ENCODE results near the gene ROBO3.

ROBO3 gene

DNA sequence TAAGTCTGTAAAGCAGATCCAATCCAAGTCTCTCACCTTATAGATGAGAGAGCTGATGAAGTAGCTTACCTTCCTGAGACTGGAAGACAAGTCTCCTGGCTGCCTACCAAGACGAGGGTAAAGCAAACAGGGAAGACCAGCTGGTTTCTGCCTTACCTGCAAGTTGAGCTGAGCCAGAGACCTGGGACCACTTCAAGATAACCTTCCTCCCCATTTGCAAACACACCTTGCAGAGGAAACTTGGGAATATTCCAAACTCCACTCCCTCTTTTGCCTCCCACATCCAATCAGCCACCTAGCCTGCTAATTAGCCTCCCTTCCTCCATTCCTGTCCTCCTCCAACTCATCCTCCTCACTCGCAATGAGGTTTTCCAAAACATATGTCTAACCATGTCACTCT, 23.4 kb upstream of the ROBO3 start:
- no peak for DNase-seq (ENCODE audit: low read depth, low spot score)
- in situ Hi-C loops (cut with HindIII; ENCODE audit: low sequenced_read_pairs): no loop called here
- H3K4me3 ChIP-seq (ENCODE audit: low read depth, low read length): no peak overlapping the region
- TF ChIP-seq, protein P1, sequence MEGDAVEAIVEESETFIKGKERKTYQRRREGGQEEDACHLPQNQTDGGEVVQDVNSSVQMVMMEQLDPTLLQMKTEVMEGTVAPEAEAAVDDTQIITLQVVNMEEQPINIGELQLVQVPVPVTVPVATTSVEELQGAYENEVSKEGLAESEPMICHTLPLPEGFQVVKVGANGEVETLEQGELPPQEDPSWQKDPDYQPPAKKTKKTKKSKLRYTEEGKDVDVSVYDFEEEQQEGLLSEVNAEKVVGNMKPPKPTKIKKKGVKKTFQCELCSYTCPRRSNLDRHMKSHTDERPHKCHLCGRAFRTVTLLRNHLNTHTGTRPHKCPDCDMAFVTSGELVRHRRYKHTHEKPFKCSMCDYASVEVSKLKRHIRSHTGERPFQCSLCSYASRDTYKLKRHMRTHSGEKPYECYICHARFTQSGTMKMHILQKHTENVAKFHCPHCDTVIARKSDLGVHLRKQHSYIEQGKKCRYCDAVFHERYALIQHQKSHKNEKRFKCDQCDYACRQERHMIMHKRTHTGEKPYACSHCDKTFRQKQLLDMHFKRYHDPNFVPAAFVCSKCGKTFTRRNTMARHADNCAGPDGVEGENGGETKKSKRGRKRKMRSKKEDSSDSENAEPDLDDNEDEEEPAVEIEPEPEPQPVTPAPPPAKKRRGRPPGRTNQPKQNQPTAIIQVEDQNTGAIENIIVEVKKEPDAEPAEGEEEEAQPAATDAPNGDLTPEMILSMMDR (IDR thresholded peaks at IDR 0.05; ENCODE audit: low read depth, low read length): no peak

DNA sequence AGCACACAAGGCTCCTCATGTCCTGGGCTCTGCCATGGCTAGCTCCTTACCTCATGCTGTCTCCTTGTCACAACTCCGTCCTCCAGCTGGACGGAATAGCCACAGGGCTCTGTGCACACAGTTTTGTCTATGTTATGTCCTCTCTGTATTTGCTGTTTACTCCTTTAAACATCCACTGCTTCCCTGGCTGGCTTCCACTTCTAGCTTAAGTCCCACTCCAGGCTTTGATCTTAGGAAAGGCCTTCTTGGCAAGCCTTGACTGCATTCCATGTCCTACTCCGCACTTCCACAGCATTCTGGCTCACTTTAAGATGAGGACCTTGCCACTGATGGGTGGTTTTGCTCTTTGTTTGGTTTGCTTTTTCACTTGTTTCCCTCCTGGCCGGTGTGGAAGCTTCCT, 22.9 kb upstream of the ROBO3 start:
- H3K4me3 ChIP-seq (ENCODE audit: low read depth, low read length): no peak overlapping the region
- TF ChIP-seq, protein P1 (IDR thresholded peaks at IDR 0.05; ENCODE audit: low read depth, low read length): no peak
- DNase-seq (ENCODE audit: low read depth, low spot score): no peak
- in situ Hi-C loops (cut with HindIII; ENCODE audit: low sequenced_read_pairs): no loop called here

DNA sequence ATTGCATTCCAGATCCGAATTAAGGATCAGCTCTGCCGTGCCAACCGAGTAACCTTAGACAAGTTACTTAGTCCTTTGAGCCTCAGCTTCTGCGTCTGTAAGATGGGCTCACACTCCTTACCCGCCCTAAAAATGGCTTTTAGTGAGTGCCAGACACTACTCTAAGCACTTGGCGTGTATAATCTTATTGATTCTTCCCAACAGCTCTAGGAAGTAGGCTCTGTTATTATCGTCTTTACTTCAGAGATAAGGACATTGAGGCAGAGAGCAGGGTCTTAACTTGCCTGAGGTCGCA, 21.7 kb upstream of the ROBO3 start:
- TF ChIP-seq, protein P1 (IDR thresholded peaks at IDR 0.05; ENCODE audit: low read depth, low read length): no peak
- in situ Hi-C loops (cut with HindIII; ENCODE audit: low sequenced_read_pairs): no loop called here
- no peak for DNase-seq (ENCODE audit: low read depth, low spot score)
- no peak overlapping the region for H3K4me3 ChIP-seq (ENCODE audit: low read depth, low read length)

DNA sequence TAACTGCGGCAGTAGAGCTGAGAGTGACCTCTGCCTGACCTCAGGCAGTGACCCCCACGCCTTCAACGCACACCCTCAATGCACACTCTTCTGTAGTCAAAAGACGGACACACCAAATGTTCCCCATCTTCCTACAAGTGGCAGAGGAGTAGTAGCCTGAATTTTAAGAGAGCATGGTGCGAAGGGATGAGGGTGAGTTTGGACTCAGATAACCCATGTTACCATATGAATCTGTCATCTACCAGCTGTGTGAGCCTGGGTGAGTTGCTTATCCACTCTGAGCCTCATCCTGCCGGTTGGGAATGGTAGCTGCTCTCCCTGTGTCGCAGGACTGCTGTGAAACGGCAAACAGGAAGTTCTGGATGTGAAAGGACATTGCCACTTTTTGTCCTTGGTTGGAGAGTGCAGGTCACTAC, 20.6 kb upstream of the ROBO3 start:
- in situ Hi-C loops (cut with HindIII; ENCODE audit: low sequenced_read_pairs): no loop called here
- TF ChIP-seq, protein P1 (IDR thresholded peaks at IDR 0.05; ENCODE audit: low read depth, low read length): no peak
- no peak for DNase-seq (ENCODE audit: low read depth, low spot score)
- H3K4me3 ChIP-seq (ENCODE audit: low read depth, low read length): no peak overlapping the region

DNA sequence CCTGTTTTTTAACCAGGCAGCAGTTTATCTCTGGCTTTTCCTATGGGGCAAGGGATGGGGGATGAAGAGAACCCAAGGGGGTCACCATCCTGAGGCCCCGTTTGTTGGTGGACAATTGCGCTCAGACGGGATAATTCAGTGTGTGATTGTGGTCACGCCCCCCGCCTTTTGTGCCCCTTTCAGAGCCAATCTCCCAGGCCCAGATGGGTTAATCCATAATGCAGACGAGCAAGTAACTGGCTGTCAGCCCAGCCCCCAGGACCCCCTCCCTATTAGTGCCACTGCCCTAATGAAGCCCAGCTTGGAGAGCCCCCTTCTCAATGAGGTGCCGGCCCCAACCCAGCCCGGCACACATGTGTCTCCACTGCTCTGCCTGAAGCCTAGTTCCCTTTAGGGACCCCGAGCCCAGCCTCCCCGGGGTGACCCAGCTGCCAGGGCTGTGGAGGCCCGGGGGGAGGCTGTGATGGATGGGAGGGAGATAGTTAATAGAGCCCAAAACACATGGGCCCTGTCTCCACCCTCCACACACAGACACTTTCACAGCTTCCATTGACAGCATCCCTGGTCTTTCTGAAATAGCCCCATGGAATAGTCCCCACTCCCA, 19.1 kb upstream of the ROBO3 start:
- TF ChIP-seq, protein P1 (IDR thresholded peaks at IDR 0.05; ENCODE audit: low read depth, low read length): no peak
- no peak for DNase-seq (ENCODE audit: low read depth, low spot score)
- no peak overlapping the region for H3K4me3 ChIP-seq (ENCODE audit: low read depth, low read length)
- in situ Hi-C loops (cut with HindIII; ENCODE audit: low sequenced_read_pairs): no loop called here

DNA sequence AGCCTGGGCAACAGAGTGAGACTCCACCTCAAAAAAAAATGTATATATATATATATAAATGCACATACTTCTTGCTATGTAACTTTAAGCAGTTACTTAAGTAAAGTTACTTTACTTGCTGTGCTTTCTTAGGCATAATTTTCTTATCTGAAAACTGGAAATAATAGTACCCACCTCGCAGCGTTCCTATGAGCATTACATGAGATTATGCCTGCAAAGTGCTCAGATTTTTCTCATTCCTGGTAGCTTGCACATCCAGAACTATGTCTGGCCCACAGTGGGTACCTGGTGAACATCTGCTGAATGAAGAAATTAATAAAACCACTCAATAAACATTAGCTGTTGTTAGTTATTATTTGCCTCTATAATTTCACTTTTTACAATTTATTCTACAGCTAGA, 6.1 kb upstream of the ROBO3 start:
- H3K4me3 ChIP-seq (ENCODE audit: low read depth, low read length): no peak overlapping the region
- TF ChIP-seq, protein P1 (IDR thresholded peaks at IDR 0.05; ENCODE audit: low read depth, low read length): no peak
- no peak for DNase-seq (ENCODE audit: low read depth, low spot score)
- in situ Hi-C loops (cut with HindIII; ENCODE audit: low sequenced_read_pairs): no loop called here

DNA sequence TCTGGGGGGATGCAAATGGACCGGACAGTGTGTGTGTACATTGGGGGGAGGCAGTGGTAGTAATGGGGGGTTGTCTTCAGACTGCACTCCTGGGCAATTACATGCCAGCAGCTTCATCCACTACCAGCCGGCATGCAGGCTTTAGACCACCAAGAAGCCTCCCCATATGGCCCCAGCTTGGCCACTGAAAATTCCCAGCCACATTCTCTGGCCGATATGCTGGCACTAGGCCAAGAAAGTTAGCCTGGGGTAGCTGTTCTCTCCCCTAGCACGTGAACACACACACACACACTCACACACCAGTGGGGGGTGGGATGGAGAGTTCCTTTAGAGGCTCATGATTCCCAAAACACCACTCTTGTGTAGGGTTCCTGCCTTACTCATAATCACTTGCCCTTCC, 3.6 kb upstream of the ROBO3 start:
- TF ChIP-seq, protein P1 (IDR thresholded peaks at IDR 0.05; ENCODE audit: low read depth, low read length): no peak
- no peak overlapping the region for H3K4me3 ChIP-seq (ENCODE audit: low read depth, low read length)
- in situ Hi-C loops (cut with HindIII; ENCODE audit: low sequenced_read_pairs): no loop called here
- no peak for DNase-seq (ENCODE audit: low read depth, low spot score)

Measured in astrocyte of the spinal cord (primary cell).